GM19099 (cell line): ENCODE measurements around the gene CACNA1C.

Source experiments
- POLR2A ChIP-seq: IDR thresholded peaks from 3 replicates; pipeline ENCODE4 v1.6.1; 2011; ENCODE audit warnings: low read depth; ENCODE audit not compliant: insufficient read length; ENCODE audit errors: extremely low read depth

The CACNA1C gene

GRCh38 chr12:2555487-2556082 lies 502.8 kb downstream of the CACNA1C start:
- no peak for TF ChIP-seq POLR2A

GRCh38 chr12:2557597-2557996 lies 504.8 kb downstream of the CACNA1C start:
- no peak for TF ChIP-seq POLR2A

- no peak for TF ChIP-seq POLR2A
Observed at GRCh38 chr12:2559931-2560330, 507.1 kb downstream of the CACNA1C start.

- TF ChIP-seq POLR2A, result no peak
Observed at GRCh38 chr12:2560356-2560755, 507.6 kb downstream of the CACNA1C start.

GRCh38 chr12:2561367-2561766 lies 508.6 kb downstream of the CACNA1C start:
- TF ChIP-seq POLR2A, result no peak

GRCh38 chr12:2562400-2562799 lies 509.6 kb downstream of the CACNA1C start:
- TF ChIP-seq POLR2A, result no peak

GRCh38 chr12:2563709-2564108 lies 510.9 kb downstream of the CACNA1C start:
- TF ChIP-seq POLR2A, result no peak

- no peak for TF ChIP-seq POLR2A
Observed at GRCh38 chr12:2566161-2566560, 513.4 kb downstream of the CACNA1C start.

GRCh38 chr12:2567711-2568110 lies 514.9 kb downstream of the CACNA1C start:
- no peak for TF ChIP-seq POLR2A

GRCh38 chr12:2570562-2570961 lies 517.8 kb downstream of the CACNA1C start:
- no peak for TF ChIP-seq POLR2A

GRCh38 chr12:2574355-2574935 lies 521.7 kb downstream of the CACNA1C start:
- TF ChIP-seq POLR2A, result no peak

GRCh38 chr12:2575245-2575644 lies 522.5 kb downstream of the CACNA1C start:
- TF ChIP-seq POLR2A, result no peak

- TF ChIP-seq POLR2A, result no peak
Observed at GRCh38 chr12:2578211-2578610, 525.4 kb downstream of the CACNA1C start.

- no peak for TF ChIP-seq POLR2A
Observed at GRCh38 chr12:2578772-2579171, 526.0 kb downstream of the CACNA1C start.

- no peak for TF ChIP-seq POLR2A
Observed at GRCh38 chr12:2580821-2581220, 528.0 kb downstream of the CACNA1C start.

GRCh38 chr12:2581293-2582045 lies 528.7 kb downstream of the CACNA1C start:
- no peak for TF ChIP-seq POLR2A
